Measurements from ENCODE around the gene AFG3L2.
A peak's percentile ranks its signal among the peaks of the same experiment; 100 is the strongest.

AFG3L2 gene

GRCh38 chr18:12308386-12309100 lies 68.5 kb downstream of the AFG3L2 start:
- no peaks in the 10 kb centered on the region for H3K4me1 ChIP-seq
- H3K36me3 ChIP-seq, result peaks cover 8% of the 10 kb centered on the region
- no peaks in the 10 kb centered on the region for H3K9me3 ChIP-seq
- H3K27me3 ChIP-seq, result no peaks in the 10 kb centered on the region
- peak overlapping the region; percentile 72 for H3K4me3 ChIP-seq (ENCODE audit: low read depth, low read length)
- no peak for TF ChIP-seq CTCF (IDR thresholded peaks at IDR 0.05; ENCODE audit: low read depth, low read length)
- DNase-seq, result peak; percentile 57

GRCh38 chr18:12307701-12308385 lies 69.2 kb downstream of the AFG3L2 start, which contains the start of gene TUBB6:
Gene TUBB6 (plus strand): TSS chr18:12308241. CDS start chr18:12308293, 52 bp downstream.
- H3K27me3 ChIP-seq, result no peaks in the 10 kb centered on the region
- TF ChIP-seq CTCF (IDR thresholded peaks at IDR 0.05; ENCODE audit: low read depth, low read length), result no peak
- no peaks in the 10 kb centered on the region for H3K9me3 ChIP-seq
- peaks cover 8% of the 10 kb centered on the region for H3K36me3 ChIP-seq
- no peaks in the 10 kb centered on the region for H3K4me1 ChIP-seq
- peak within 1 kb of the TSS; percentile 72 for H3K4me3 ChIP-seq (ENCODE audit: low read depth, low read length)
- peak; percentile 71 for DNase-seq

- no peak for TF ChIP-seq CTCF (IDR thresholded peaks at IDR 0.05; ENCODE audit: low read depth, low read length)
- DNase-seq, result no peak
- Histone ChIP-seq H3K9me3 (no peaks in the 10 kb centered on the region), H3K36me3 (peaks cover 4% of the 10 kb centered on the region), H3K27me3 (no peaks in the 10 kb centered on the region), H3K4me1 (no peaks in the 10 kb centered on the region), H3K4me3 (ENCODE audit: low read depth, low read length) (no peak overlapping the region)
These were observed 70.0 kb downstream of the AFG3L2 start for GRCh38 chr18:12306752-12307700.

GRCh38 chr18:12305930-12306629 lies 70.9 kb downstream of the AFG3L2 start:
- Histone ChIP-seq H3K4me1 (no peaks in the 10 kb centered on the region), H3K36me3 (no peaks in the 10 kb centered on the region), H3K9me3 (no peaks in the 10 kb centered on the region), H3K27me3 (no peaks in the 10 kb centered on the region), H3K4me3 (ENCODE audit: low read depth, low read length) (no peak overlapping the region)
- DNase-seq, result no peak
- TF ChIP-seq CTCF (IDR thresholded peaks at IDR 0.05; ENCODE audit: low read depth, low read length), result no peak

- no peak for TF ChIP-seq CTCF (IDR thresholded peaks at IDR 0.05; ENCODE audit: low read depth, low read length)
These were observed 71.8 kb downstream of the AFG3L2 start for GRCh38 chr18:12305211-12305610.

More at GRCh38 chr18:12305211-12305610, 71.8 kb downstream of the AFG3L2 start:
- no peaks in the 10 kb centered on the region for H3K27me3 ChIP-seq
- H3K36me3 ChIP-seq, result no peaks in the 10 kb centered on the region
- H3K4me1 ChIP-seq, result no peaks in the 10 kb centered on the region
- no peaks in the 10 kb centered on the region for H3K9me3 ChIP-seq
- no peak overlapping the region for H3K4me3 ChIP-seq (ENCODE audit: low read depth, low read length)
- DNase-seq, result no peak

Measured in BE2C (cell line).